Aorta (tissue), 5 donors: ENCODE results near the gene KIR2DL3. TPM values are rescaled to one million over a fixed set of nuclear protein-coding genes. Genes with fewer than 3 reads are reported as not detected.
"Not testable (repeated sequence)": the region's sequence is repeated elsewhere in the genome, so short reads cannot be mapped to it uniquely, and the experiment has no call there.

Experiments used
- ATAC-seq: fragments of 200-7000 bp; cut with Tn5 transposase; one replicate; pipeline ENCODE4 v1.9.1; 2022; ENCODE audit warnings: moderate library complexity; ENCODE audit not compliant: low FRiP score
- DNase-seq, 2 donors: peaks; one replicate each; pipeline ENCODE4 v3.0.0-alpha.2; 2020
- H3K27ac ChIP-seq, 2 donors: one replicate each; pipeline ENCODE4 v1.5.1; 2013; ENCODE audit warnings: low read length in 2 of 2, mild to moderate bottlenecking in 2 of 2, moderate library complexity in 2 of 2, control low read depth in 1 of 2, inconsistent platforms in 1 of 2, low read depth in 1 of 2
- H3K27me3 ChIP-seq, 2 donors: one replicate each; pipeline ENCODE4 v1.6.1; 2013; ENCODE audit warnings: control low read depth in 1 of 2, low read length in 1 of 2, mild to moderate bottlenecking in 1 of 2, moderate library complexity in 1 of 2; ENCODE audit not compliant: insufficient read depth in 2 of 2, control insufficient read depth in 1 of 2
- H3K36me3 ChIP-seq, 2 donors: one replicate each; pipeline ENCODE4 v1.6.1; 2013; ENCODE audit warnings: control low read depth in 1 of 2, low read length in 1 of 2, mild to moderate bottlenecking in 1 of 2; ENCODE audit not compliant: insufficient read depth in 2 of 2, control insufficient read depth in 1 of 2
- H3K4me1 ChIP-seq, 2 donors: one replicate each; pipeline ENCODE4 v1.6.1; 2013; ENCODE audit warnings: low read length in 2 of 2, control low read depth in 1 of 2, mild to moderate bottlenecking in 1 of 2, moderate library complexity in 1 of 2; ENCODE audit not compliant: insufficient read depth in 2 of 2, control insufficient read depth in 1 of 2
- H3K4me3 ChIP-seq, 2 donors: one replicate each; pipeline ENCODE4 v1.5.1; 2013; ENCODE audit warnings: low read length in 2 of 2, control low read depth in 1 of 2, mild to moderate bottlenecking in 1 of 2
- H3K9me3 ChIP-seq: one replicate; pipeline ENCODE4 v1.6.1; 2013; ENCODE audit warnings: mild to moderate bottlenecking, low read length; ENCODE audit not compliant: control insufficient read depth
- WGBS, 2 donors: extraction: QIAGEN DNeasy Blood & Tissue Kit; methylation state at CpG; one replicate each; pipeline ENCODE4 v1.1.7; 2013; 5-methylcytosine and 5-hydroxymethylcytosine counted together
- intact Hi-C, 2 donors: fragments of 100-400 bp; cut with DNase I; formaldehyde crosslinking; loops; one replicate each; pipeline versions ENCODE4 v1.14.2 to v1.15.0; 2022
- polyA plus RNA-seq, 2 donors: library from polyadenylated mRNA; stranded (reverse); fragments of 200-250 nt; gene quantifications; one replicate each; pipeline ENCODE4 v1.2.3, GENCODE V29; 2013
- total RNA-seq, 2 donors: library from RNA; stranded (reverse); fragmentation: NEBNext Ultra II Directional; extraction: Animal tissue kit (Norgen Biotek cat#: 25700); gene quantifications; one replicate each; pipeline ENCODE4 v1.2.1, GENCODE V29; 2021
- donor health status: healthy with polysubstance abuse.
- donor health status: Bipolar disorder and iron deficiency.
- donor health status: DM: no; HTN: no; CAD: no.
- donor health status: DM: no; HTN: no; CAD: no.
- donor health status: DM: yes; HTN: yes; CAD: no.

Gene KIR2DL3
- total and polyA plus RNA-seq, 4 donors = not detected

- H3K27me3 ChIP-seq = no peaks in the 10 kb centered on the region
- WGBS, 2 donors = 87 to 88% methylated on average over 7 of the region's 7 CpGs
- H3K27ac ChIP-seq = no peak overlapping the region
- intact Hi-C loops = no loop called here
- no peaks in the 10 kb centered on the region for H3K36me3 ChIP-seq
- no peaks in the 10 kb centered on the region for H3K9me3 ChIP-seq
- no peaks in the 10 kb centered on the region for H3K4me1 ChIP-seq
- DNase-seq = no peak
- ATAC-seq = no peak
- no peak overlapping the region for H3K4me3 ChIP-seq
These were observed 29.5 kb upstream of the KIR2DL3 start for GRCh38 chr19:54708781-54709180.

DNA sequence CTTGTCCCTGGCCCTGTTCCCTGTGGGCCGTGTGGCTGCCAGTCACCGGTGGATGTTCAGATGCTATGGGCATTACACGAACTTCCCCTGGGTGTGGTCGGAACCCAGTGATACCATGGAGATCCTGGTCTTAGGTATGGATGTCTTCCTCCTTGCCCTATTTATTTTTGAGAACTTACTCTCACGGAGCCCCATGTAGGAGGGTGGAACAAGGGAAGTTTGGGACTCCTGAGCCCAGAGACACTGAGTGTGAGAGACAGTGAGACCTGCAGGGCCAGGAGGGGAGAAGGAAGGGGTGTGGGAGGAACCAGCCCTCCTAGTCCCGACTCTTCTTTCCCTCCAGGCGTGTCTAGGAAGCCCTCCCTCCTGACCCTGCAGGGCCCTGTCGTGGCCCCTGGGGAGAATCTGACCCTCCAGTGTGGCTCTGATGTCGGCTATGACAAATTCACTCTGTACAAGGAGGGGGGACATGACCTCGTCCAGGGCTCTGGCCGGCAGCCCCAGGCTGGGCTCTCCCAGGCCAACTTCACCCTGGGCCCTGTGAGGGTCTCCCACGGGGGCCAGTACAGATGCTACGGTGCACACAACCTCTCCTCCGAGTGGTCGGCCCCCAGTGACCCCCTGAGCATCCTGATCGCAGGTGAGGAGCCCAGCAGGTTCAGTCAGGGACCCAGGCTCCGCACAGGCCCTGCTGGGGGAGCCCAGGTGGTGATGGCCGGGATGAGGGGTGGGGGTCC, 28.9 kb upstream of the KIR2DL3 start:
- Histone ChIP-seq H3K4me1 (no peaks in the 10 kb centered on the region), H3K9me3 (no peaks in the 10 kb centered on the region), H3K27ac (no peak overlapping the region), H3K27me3 (no peaks in the 10 kb centered on the region), H3K4me3 (no peak overlapping the region), H3K36me3 (no peaks in the 10 kb centered on the region)
- no peak for DNase-seq
- 72 to 75% methylated on average over 16 to 18 of the region's 18 CpGs for WGBS, 2 donors
- ATAC-seq = no peak
- intact Hi-C loops = no loop called here

DNA sequence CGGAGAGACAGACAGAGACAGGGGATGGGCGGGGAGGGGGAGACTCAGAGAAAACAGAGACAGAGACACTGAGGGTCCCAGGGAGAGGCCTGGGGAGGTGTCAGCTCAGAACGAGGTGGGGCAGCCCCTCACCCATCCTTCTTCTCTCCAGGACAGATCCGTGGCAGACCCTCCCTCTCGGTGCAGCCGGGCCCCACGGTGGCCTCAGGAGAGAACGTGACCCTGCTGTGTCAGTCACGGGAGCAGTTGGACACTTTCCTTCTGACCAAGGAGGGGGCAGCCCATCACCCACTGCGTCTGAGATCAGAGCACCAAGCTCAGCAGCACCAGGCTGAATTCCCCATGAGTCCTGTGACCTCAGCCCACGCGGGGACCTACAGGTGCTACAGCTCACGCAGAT, 28.4 kb upstream of the KIR2DL3 start:
- DNase-seq, H3K27ac ChIP-seq, ATAC-seq, H3K9me3 ChIP-seq, intact Hi-C loops, H3K4me1 ChIP-seq, H3K4me3 ChIP-seq, H3K27me3 ChIP-seq, H3K36me3 ChIP-seq: not testable (repeated sequence)
- WGBS, 2 donors = 64 to 68% methylated on average over 11 of the region's 13 CpGs

GRCh38 chr19:54724142-54724541, 14.2 kb upstream of the KIR2DL3 start, which contains the start of gene KIR3DL3:
KIR3DL3 (plus strand) TSS chr19:54724442; CDS start chr19:54724497, 55 bp downstream.
- Histone ChIP-seq H3K27me3 (no peaks in the 10 kb centered on the region), H3K9me3 (no peaks in the 10 kb centered on the region), H3K4me3 (no peak within 1 kb of the TSS), H3K36me3 (no peaks in the 10 kb centered on the region), H3K27ac (no peak within 1 kb of the TSS), H3K4me1 (no peaks in the 10 kb centered on the region)
- no peak for DNase-seq
- 77 to 85% methylated on average over 9 of the region's 9 CpGs for WGBS, 2 donors
- intact Hi-C loops = no loop called here
- no peak for ATAC-seq

DNA sequence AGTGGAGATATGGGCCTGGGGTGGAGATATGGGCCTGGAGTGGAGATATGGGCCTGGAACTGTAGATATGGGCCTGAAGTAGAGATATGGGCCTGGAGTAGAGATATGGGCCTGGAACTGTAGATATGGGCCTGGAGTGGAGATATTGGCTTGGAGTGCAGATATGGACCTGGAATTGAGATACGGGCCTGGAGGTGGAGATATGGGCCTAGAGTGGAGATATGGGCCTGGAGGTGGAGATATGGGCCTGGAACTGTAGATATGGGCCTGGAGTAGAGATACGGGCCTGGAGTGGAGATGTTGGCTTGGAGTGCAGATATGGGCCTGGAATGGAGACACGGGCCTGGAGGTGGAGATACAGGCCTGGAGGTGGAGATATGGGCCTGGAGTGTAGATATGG, 13.7 kb upstream of the KIR2DL3 start:
- DNase-seq = no peak

DNA sequence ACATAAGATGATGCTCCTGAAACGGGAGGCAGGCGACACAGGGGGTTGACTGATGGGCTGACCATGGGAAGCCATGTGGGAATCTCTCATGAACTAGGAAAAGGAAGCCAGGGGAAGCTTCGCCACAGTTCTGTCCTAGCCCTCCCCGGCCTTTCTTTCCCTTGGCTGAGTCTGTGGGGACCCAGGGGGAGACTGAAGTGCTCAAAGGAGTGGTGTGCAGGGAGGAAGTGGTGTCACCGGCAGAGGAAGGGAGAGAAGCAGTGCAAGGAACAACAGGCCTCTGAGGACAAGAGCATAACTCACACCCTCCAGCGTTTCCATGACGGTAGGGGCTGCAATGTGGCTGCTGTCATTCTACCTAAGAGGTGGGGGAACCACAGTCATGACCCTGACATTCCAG, 13.0 kb upstream of the KIR2DL3 start:
- Histone ChIP-seq H3K4me1 (no peaks in the 10 kb centered on the region), H3K4me3 (no peak overlapping the region), H3K27ac (no peak overlapping the region), H3K9me3 (no peaks in the 10 kb centered on the region), H3K27me3 (no peaks in the 10 kb centered on the region), H3K36me3 (no peaks in the 10 kb centered on the region)
- no peak for DNase-seq
- 68 to 78% methylated on average over 7 of the region's 7 CpGs for WGBS, 2 donors
- intact Hi-C loops = no loop called here
- no peak for ATAC-seq

More for the DNA sequence above, 13.7 kb upstream of the KIR2DL3 start:
- H3K4me3 ChIP-seq = no peak overlapping the region
- H3K27ac ChIP-seq = no peak overlapping the region
- H3K4me1 ChIP-seq = no peaks in the 10 kb centered on the region
- H3K27me3 ChIP-seq = no peaks in the 10 kb centered on the region
- H3K9me3 ChIP-seq = no peaks in the 10 kb centered on the region
- 58 to 62% methylated on average over 3 of the region's 3 CpGs for WGBS, 2 donors
- intact Hi-C loops = no loop called here
- H3K36me3 ChIP-seq = no peaks in the 10 kb centered on the region
- ATAC-seq = no peak

DNA sequence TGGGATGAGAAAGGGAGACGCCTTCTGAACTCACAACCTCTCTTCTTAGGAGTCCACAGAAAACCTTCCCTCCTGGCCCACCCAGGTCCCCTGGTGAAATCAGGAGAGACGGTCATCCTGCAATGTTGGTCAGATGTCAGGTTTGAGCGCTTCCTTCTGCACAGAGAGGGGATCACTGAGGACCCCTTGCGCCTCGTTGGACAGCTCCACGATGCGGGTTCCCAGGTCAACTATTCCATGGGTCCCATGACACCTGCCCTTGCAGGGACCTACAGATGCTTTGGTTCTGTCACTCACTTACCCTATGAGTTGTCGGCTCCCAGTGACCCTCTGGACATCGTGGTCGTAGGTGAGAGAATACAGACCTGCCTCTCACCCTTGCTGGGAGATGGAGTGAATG, 10.8 kb upstream of the KIR2DL3 start:
- Histone ChIP-seq H3K4me3 (no peak overlapping the region), H3K9me3 (peaks cover 1% of the 10 kb centered on the region), H3K36me3 (no peaks in the 10 kb centered on the region), H3K27ac (no peak overlapping the region), H3K4me1 (no peaks in the 10 kb centered on the region), H3K27me3 (no peaks in the 10 kb centered on the region)
- DNase-seq (no peak), ATAC-seq (no peak)
- WGBS, 2 donors = 66 to 72% methylated on average over 10 of the region's 10 CpGs
- intact Hi-C loops = no loop called here

- Histone ChIP-seq H3K9me3 (peaks cover 1% of the 10 kb centered on the region), H3K27ac (no peak overlapping the region), H3K27me3 (no peaks in the 10 kb centered on the region), H3K4me1 (no peaks in the 10 kb centered on the region), H3K4me3 (no peak overlapping the region), H3K36me3 (no peaks in the 10 kb centered on the region)
- intact Hi-C loops = no loop called here
- DNase-seq (no peak), ATAC-seq (no peak)
- 53 to 54% methylated on average over 3 of the region's 3 CpGs for WGBS, 2 donors
These were observed 10.1 kb upstream of the KIR2DL3 start for GRCh38 chr19:54728167-54728566.

DNA sequence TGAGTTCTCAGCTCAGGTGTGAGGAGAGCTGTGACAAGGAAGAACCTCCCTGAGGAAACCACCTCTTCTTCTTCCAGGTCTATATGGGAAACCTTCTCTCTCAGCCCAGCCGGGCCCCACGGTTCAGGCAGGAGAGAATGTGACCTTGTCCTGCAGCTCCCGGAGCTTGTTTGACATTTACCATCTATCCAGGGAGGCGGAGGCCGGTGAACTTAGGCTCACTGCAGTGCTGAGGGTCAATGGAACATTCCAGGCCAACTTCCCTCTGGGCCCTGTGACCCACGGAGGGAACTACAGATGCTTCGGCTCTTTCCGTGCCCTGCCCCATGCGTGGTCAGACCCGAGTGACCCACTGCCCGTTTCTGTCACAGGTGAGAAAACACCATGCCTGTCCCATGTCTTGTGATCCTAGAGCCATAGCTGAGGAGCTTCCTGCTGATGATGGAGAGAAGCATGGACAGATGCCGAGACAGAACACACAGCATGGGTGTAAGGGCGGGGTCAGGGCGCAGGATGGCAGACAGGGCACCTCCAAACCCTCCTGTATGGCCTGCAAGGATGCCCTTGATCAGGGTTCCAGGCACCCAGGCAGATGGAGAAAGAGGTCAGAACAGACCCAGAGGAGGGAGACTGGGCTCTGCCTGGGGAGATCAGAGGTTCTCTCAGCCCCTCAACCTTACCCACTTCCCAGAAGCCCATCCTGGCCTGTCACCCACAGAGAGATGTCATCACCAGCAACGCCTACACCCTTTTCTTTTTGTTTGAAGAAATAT, 8.7 kb upstream of the KIR2DL3 start:
- ATAC-seq (no peak), DNase-seq (no peak)
- H3K4me1 ChIP-seq = no peaks in the 10 kb centered on the region
- no peaks in the 10 kb centered on the region for H3K36me3 ChIP-seq
- intact Hi-C loops = no loop called here
- no peak overlapping the region for H3K27ac ChIP-seq
- peaks cover 1% of the 10 kb centered on the region for H3K9me3 ChIP-seq
- no peaks in the 10 kb centered on the region for H3K27me3 ChIP-seq
- no peak overlapping the region for H3K4me3 ChIP-seq
- WGBS, 2 donors = 66 to 69% methylated on average over 15 of the region's 15 CpGs
